ENCODE data around the gene RNF5.

RNF5 gene

GRCh38 chr6:32166411-32167061, 11.7 kb upstream of the RNF5 start:
- no peak for TF ChIP-seq MAX (IDR thresholded peaks at IDR 0.05; ENCODE audit: low read depth, low read length)
- TF ChIP-seq CTCF (IDR thresholded peaks at IDR 0.05; ENCODE audit: low read depth, low read length): peak; percentile 21
- no peak for DNase-seq (ENCODE audit: low read depth)
- no peak overlapping the region for H3K4me3 ChIP-seq (ENCODE audit: low read depth, low read length)

GRCh38 chr6:32167154-32167760, 10.9 kb upstream of the RNF5 start:
- H3K4me3 ChIP-seq (ENCODE audit: low read depth, low read length): no peak overlapping the region
- TF ChIP-seq CTCF (IDR thresholded peaks at IDR 0.05; ENCODE audit: low read depth, low read length) (no peak), MYC (IDR thresholded peaks at IDR 0.05; ENCODE audit: low read depth, low read length) (no peak), POLR2A (IDR thresholded peaks at IDR 0.05; ENCODE audit: extremely low read depth, insufficient read length) (no peak), MAX (IDR thresholded peaks at IDR 0.05; ENCODE audit: low read depth, low read length) (no peak)
- DNase-seq (ENCODE audit: low read depth): no peak

GRCh38 chr6:32167761-32168262, 10.4 kb upstream of the RNF5 start:
- H3K4me3 ChIP-seq (ENCODE audit: low read depth, low read length): no peak overlapping the region
- TF ChIP-seq MAX (IDR thresholded peaks at IDR 0.05; ENCODE audit: low read depth, low read length) (no peak), POLR2A (IDR thresholded peaks at IDR 0.05; ENCODE audit: extremely low read depth, insufficient read length) (no peak), CTCF (IDR thresholded peaks at IDR 0.05; ENCODE audit: low read depth, low read length) (no peak), MYC (IDR thresholded peaks at IDR 0.05; ENCODE audit: low read depth, low read length) (no peak)
- no peak for DNase-seq (ENCODE audit: low read depth)

- no peak overlapping the region for H3K4me3 ChIP-seq (ENCODE audit: low read depth, low read length)
- TF ChIP-seq POLR2A (IDR thresholded peaks at IDR 0.05; ENCODE audit: extremely low read depth, insufficient read length) (no peak), MYC (IDR thresholded peaks at IDR 0.05; ENCODE audit: low read depth, low read length) (no peak), MAX (IDR thresholded peaks at IDR 0.05; ENCODE audit: low read depth, low read length) (no peak), CTCF (IDR thresholded peaks at IDR 0.05; ENCODE audit: low read depth, low read length) (no peak)
- DNase-seq (ENCODE audit: low read depth): no peak
Measured at GRCh38 chr6:32168350-32168749, 9.9 kb upstream of the RNF5 start.

- no peak for DNase-seq (ENCODE audit: low read depth)
Measured at GRCh38 chr6:32168807-32169591, 9.2 kb upstream of the RNF5 start.

More at GRCh38 chr6:32168807-32169591, 9.2 kb upstream of the RNF5 start:
- no peak overlapping the region for H3K4me3 ChIP-seq (ENCODE audit: low read depth, low read length)
- TF ChIP-seq MYC (IDR thresholded peaks at IDR 0.05; ENCODE audit: low read depth, low read length): no peak
- TF ChIP-seq MAX (IDR thresholded peaks at IDR 0.05; ENCODE audit: low read depth, low read length): no peak
- no peak for TF ChIP-seq POLR2A (IDR thresholded peaks at IDR 0.05; ENCODE audit: extremely low read depth, insufficient read length)
